Subcutaneous adipose tissue (tissue), 4 donors: ENCODE results near the gene GGA3. TPM values are rescaled to one million over a fixed set of nuclear protein-coding genes. Genes with fewer than 3 reads are reported as not detected.

ENCODE experiments used
- CTCF ChIP-seq: fragments of 450-650 bp; IDR thresholded peaks from one replicate; pipeline ENCODE4 v1.5.1; 2016; ENCODE audit warnings: low read depth, mild to moderate bottlenecking, control low read depth, antibody characterized with exemption, moderate library complexity
- total RNA-seq, 4 donors: library from RNA; depleted of rRNA; stranded (reverse); fragments of >200 nt; gene quantifications; one replicate each; pipeline ENCODE4 v1.1.0, GENCODE V29; 2016

Gene GGA3
- total RNA-seq, 4 donors from 2014 or later = 21.5 to 36.0 (median 25.0) TPM

- no peak for TF ChIP-seq CTCF
Observed at GRCh38 chr17:75263055-75263454, 1.6 kb upstream of the GGA3 start.

DNA sequence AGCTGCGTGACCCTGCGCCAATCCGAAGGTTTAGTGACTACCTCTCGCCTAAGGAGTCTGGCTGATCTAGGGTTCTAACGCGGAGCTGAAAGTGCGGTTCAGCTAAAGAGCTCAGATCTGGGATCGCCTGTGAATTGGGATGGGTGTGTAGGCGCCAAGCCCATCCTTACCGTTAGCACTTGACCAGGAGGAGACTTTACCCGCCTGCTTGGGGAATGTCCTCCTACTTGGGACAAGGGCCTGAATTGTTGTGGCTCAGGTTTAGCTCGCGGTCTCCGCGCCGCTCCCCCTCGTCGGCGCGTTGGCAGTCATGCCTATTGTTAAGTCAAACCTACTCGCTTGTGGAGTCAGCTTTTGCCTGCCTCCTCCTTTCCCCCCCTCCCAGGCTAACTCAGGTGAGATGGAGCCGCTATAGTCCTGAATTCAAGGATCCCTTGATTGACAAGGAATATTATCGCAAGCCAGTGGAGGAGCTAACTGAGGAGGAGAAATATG, 753 bp upstream of the GGA3 start:
- no peak for TF ChIP-seq CTCF

GRCh38 chr17:75260641-75261335, 618 bp downstream of the GGA3 start:
- TF ChIP-seq CTCF = no peak

DNA sequence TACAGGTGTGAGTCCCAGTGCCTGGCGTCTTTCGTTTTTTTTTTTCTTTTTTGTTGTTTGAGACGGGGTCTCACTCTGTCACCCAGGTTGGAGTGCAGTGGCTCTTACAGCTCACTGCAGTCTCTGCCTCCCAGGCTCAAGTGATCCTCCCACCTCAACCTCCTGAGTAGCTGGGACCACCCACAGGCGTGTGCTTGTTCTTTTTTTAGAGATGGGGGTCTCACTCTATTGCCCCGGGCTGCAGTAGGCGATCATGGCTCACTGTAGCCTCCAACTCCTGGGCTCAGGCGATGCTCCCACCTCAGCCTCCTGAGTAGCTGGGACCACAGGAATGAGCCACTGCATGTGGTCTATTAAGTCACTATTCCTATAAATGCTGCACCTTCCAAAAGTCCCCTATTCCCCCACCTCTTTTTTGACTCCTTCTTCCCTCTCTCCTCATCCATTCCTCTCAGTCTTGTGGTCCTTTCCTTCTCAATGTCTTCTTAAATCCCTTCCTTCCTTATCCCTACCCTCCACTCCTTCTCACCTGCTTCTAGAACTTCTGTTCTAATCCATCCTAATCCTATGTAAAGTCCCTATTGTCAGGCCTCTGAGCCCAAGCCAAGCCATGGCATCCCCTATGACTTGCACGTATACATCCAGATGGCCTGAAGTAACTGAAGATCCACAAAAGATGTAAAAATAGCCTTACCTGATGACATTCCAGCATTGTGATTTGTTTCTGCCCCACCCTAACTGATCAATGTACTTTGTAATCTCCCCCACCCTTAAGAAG, 9.2 kb downstream of the GGA3 start:
- no peak for TF ChIP-seq CTCF

DNA sequence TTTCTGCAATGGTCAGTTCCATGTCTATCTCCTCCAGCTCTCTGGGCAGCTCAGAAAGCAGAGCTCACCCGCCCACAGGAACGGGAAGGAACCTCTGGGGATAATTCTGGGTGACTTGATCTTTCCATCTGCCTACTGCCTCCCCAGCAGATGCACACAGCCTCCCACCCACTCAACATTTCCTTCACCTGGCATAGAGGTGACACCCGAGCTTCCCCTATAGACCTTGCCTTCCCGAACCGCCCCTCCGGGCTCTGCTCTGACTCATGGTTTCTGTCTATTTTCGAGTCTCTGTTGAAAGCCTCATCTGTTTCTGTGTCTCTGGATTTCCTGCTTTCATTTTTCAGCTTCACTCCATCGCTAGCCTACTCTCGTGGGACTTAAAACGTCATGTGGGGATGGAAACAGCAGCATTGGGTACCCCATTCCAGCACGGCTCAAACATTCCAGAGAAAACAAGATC, 11.4 kb downstream of the GGA3 start:
- TF ChIP-seq CTCF = no peak

GRCh38 chr17:75249564-75249963, 11.8 kb downstream of the GGA3 start:
- no peak for TF ChIP-seq CTCF

DNA sequence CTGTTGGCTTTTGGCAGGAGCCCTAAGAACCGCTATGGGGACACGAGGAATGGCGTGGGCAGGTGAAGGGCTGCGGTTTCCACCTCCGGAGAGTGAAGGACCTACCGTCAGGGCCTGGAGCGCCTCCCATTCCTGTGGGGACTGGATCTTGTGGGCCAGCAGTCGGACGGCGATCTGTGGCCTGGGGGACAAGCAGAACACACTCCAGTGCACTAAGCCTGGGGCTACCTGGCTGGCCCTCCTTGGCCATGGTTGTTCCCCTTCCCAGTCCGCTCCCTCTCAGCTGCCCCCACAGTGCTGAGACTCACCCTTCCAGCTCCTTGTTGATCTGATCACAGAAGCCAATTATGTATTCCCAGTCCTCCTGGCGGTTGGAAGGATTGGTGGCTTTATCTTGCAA, 15.0 kb downstream of the GGA3 start:
- no peak for TF ChIP-seq CTCF
